GM21576 (cell line): ENCODE results near the gene ACTL8.

ENCODE experiments used
- ATAC-seq: cut with Tn5 transposase; IDR thresholded peaks from one replicate; pipeline ENCODE4 v1.9.1; 2021; ENCODE audit warnings: mild to moderate bottlenecking, moderate library complexity; ENCODE audit not compliant: unreplicated experiment

ACTL8 gene

GRCh38 chr1:17799642-17800041, 44.5 kb downstream of the ACTL8 start:
- no peak for ATAC-seq

GRCh38 chr1:17802164-17802563, 47.0 kb downstream of the ACTL8 start:
- ATAC-seq: no peak

DNA sequence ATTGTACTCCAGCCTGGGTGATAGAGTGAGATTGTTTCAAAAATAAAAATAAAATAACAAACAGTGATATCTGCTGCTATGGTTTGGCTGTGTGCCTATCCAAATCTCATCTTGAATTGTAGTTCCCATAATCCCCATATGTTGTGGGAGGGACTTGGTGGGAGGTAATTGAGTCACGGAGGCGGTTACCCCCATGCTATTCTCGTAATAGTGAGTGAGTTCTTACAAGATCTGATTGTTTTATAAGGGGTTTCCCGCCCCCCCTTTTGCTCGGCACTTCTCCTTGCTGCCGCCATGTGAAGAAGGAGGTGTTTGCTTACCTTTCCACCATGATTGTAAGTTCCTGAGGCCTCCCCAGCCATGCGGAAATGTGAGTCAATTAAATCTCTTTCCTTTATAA, 47.8 kb downstream of the ACTL8 start:
- ATAC-seq: no peak

- no peak for ATAC-seq
Measured at GRCh38 chr1:17805869-17806684, 50.9 kb downstream of the ACTL8 start.

GRCh38 chr1:17808816-17809215, 53.7 kb downstream of the ACTL8 start:
- ATAC-seq: no peak

DNA sequence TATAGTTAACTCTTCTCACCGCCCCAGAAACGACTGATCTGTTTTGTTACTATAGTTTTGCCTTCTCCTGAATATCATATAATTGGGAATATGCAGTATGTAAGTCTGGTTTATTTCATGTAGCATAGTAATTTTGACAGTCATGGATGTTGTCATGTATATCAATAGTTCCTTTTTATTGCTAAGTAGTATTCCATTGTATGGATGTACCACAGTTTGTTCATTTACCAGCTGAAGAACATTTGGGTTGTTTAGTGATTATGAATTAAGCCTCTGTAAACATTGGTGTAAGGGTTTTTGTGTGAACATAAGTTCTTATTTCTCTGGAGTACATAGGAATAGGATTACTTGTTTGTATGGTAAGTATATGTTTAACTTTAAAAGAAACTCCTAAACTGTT, 55.5 kb downstream of the ACTL8 start:
- ATAC-seq: no peak

GRCh38 chr1:17816511-17816910, 61.4 kb downstream of the ACTL8 start:
- ATAC-seq: no peak

GRCh38 chr1:17819129-17819802, 64.1 kb downstream of the ACTL8 start:
- no peak for ATAC-seq

- ATAC-seq: no peak
Measured at GRCh38 chr1:17820198-17820597, 65.1 kb downstream of the ACTL8 start.

GRCh38 chr1:17822741-17823426, 67.8 kb downstream of the ACTL8 start:
- no peak for ATAC-seq

DNA sequence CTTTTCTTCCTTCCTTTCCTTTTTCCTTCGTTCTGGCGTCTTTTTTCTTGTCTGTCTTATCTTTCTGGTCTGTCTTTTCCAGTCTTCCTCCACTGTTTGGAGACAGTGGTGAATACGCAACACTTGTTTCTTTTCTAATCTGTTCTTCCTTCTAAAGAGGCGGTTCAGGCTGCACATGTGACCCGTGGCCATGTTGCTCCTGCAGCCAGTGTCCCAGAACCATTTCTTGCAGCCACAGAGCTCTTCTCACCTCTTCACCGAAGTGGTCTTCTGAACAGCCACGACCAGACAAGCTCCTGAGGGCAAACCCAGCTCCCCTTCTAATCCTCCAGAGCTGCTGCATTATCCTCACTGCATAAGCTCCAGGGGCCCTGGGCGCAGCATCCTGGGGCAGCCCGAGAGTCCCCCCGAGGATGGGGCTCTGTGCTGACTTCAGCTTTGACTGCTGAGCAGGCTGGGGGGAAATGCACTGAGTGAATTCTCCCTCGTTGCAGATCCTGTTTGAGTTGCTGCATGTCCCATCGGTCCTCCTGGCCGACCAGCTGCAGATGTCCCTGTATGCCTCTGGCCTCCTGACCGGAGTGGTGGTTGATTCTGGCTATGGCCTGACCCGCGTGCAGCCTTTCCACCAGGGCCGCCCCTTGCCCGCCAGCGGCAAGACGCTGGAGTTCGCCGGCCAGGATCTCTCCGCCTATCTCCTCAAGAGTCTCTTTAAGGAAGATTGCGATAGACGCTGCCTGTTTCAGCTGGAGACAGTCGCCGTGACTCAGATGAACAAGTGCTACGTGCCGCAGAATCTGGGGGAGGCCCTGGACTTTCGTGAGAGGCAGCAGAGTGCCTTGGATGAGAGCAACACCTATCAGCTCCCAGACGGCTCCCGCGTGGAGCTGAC, 70.4 kb downstream of the ACTL8 start:
- ATAC-seq: no peak

GRCh38 chr1:17826165-17826488, 71.0 kb downstream of the ACTL8 start:
- ATAC-seq: no peak

DNA sequence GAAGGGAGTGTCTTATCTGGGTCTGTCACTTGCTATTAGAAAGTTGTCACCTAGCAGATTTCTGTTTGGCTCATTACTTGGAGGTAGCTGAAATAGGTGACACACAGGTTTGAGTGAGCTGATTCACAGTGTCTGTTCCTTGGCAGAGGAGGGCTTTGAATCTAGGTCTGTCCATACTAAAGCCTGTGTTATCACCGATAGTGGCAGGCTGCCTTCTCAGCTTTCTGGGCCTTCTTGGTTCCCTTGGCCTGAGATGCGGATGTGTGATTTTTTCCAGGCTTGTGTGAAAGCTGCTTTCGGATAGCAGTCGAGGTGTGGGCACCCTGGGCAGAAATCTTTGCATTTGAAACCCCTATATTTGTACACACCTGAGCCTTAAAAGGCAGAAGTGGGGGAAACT, 73.9 kb downstream of the ACTL8 start:
- no peak for ATAC-seq

GRCh38 chr1:17829579-17829978, 74.4 kb downstream of the ACTL8 start:
- no peak for ATAC-seq

DNA sequence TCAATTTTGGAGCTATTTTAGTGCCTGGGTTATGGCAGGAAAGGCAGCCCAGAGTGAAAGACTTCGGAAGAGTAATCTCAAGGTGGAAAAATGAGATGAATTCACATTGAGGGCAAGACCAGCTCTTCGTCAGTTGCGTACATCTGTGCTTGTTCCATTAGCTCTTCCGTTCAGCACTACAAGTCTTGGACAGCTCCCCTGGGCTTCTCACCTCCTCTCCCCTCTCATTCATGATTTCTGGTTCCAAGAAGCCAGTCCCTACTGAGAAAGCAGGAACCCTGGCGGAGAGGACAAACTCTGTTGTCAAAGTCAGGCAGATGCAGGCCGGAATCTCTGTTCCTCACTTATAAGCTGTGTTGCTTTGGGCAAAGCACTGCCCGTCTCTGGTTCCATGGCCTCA, 76.5 kb downstream of the ACTL8 start:
- no peak for ATAC-seq

DNA sequence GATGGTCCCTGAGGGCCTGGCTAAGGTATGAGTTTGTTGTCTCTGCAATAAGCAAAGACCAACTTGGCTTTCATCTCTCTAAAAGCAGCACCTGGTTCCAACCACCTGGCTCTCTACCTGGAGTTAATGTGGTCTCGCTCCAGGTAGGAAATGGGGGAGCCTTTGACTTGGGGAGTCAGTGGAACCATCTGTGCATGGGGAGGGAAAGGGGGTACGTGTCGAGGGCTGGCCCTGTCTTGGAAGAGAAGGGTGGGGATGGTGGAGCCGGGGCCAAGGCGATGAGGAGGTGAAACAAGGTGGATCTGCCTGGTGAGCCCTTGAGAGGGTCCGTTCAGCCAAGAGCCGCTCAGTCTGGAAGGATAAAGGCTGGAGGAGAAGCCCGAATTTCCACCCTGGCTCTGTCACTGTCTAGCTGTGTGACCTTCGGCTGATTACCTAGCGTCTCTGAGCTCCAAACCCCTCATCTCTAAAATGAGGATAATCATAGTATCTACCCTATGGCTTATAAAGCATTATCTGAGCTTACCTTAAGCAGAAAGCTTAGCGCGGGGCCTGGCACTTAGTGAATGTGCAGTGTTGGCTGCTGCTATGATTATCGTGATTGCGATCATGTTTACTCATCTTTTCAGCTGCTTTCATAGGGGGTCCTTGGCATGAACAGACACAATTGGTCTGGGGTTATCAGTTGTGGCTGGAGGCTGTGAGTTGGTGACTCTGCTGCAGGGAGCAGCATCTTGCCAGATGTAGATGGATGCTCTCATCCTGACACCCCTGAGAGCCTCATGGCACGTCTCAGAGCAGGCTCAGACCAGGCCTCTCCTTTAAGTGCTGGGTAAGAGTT, 78.7 kb downstream of the ACTL8 start:
- ATAC-seq: no peak

- no peak for ATAC-seq
Measured at GRCh38 chr1:17834561-17835100, 79.5 kb downstream of the ACTL8 start.

- no peak for ATAC-seq
Measured at GRCh38 chr1:17837233-17838030, 82.3 kb downstream of the ACTL8 start.

DNA sequence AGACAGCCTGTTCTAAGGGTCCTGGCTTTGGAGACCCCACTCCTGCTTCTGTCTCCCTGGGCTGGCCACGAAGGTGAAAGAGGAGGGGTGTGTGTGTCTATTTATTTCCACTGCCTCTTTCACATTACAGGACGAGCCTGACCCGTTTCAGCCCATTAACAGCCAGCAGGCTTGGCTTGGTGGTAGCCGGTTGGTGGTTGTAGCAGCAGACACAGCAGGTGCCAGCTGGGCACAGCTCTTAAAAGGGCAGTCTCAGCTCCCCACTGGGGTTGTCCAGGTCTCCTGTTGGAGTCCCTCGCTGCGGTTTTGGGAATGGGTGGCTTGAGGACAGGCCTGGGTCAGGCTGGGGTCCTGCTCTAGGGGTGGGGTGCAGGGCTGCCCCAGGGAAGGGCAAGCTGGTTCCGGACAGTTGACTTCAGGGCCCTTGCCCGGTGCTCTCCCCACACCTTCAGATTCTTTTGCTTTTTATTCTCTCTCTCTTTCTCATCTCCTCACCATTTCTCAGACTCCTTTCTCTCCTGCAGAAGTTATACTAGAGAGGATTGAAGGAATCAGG, 84.6 kb downstream of the ACTL8 start:
- no peak for ATAC-seq
